Mesendoderm (in vitro differentiated cells): ENCODE measurements around the gene CHMP4A. TPM values are rescaled to one million over a fixed set of nuclear protein-coding genes. Genes with fewer than 3 reads are reported as not detected.

Experiments used
- DNase-seq: peaks from one replicate; pipeline ENCODE4 v3.0.0; 2013
- H2AK5ac ChIP-seq: 2 replicates; pipeline ENCODE4 v1.6.1; 2013; ENCODE audit warnings: low read length, inconsistent platforms
- H2BK120ac ChIP-seq: 2 replicates; pipeline ENCODE4 v1.6.1; 2013; ENCODE audit warnings: low read depth, mild to moderate bottlenecking, low read length, moderate library complexity, mixed read lengths
- H2BK15ac ChIP-seq: replicated peaks from 2 replicates; pipeline ENCODE4 v1.6.1; 2013; ENCODE audit warnings: low read depth, mild to moderate bottlenecking, moderate library complexity
- H2BK5ac ChIP-seq: 2 replicates; pipeline ENCODE4 v1.6.1; 2013; ENCODE audit warnings: low read length, inconsistent platforms
- H3K18ac ChIP-seq: 2 replicates; pipeline ENCODE4 v1.6.1; 2013; ENCODE audit warnings: mild to moderate bottlenecking, low read length, mixed read lengths
- H3K23ac ChIP-seq: one replicate; pipeline ENCODE4 v1.6.1; 2013; ENCODE audit warnings: low read length
- H3K27ac ChIP-seq: 2 replicates; pipeline ENCODE4 v1.5.1; 2013; ENCODE audit warnings: low read depth, mild to moderate bottlenecking, inconsistent platforms, low read length, moderate library complexity
- H3K27me3 ChIP-seq: 2 replicates; pipeline ENCODE4 v1.6.1; 2013; ENCODE audit warnings: low read length, control low read depth, mild to moderate bottlenecking, inconsistent platforms; ENCODE audit not compliant: insufficient read depth, poor library complexity
- H3K36me3 ChIP-seq: 2 replicates; pipeline ENCODE4 v1.6.1; 2013; ENCODE audit warnings: low read length, inconsistent platforms; ENCODE audit not compliant: control insufficient read depth, insufficient read depth
- H3K4ac ChIP-seq: one replicate; pipeline ENCODE4 v1.6.1; 2013; ENCODE audit warnings: low read depth, mild to moderate bottlenecking, low read length, moderate library complexity
- H3K4me1 ChIP-seq: 2 replicates; pipeline ENCODE4 v1.6.1; 2013; ENCODE audit warnings: low read depth, low read length, inconsistent platforms; ENCODE audit not compliant: control insufficient read depth
- H3K4me2 ChIP-seq: 2 replicates; pipeline ENCODE4 v1.6.1; 2013; ENCODE audit warnings: low read length
- H3K4me3 ChIP-seq: 2 replicates; pipeline ENCODE4 v1.5.1; 2013; ENCODE audit warnings: mild to moderate bottlenecking, low read length
- H3K56ac ChIP-seq: one replicate; pipeline ENCODE4 v1.6.1; 2013; ENCODE audit warnings: low read length
- H3K79me1 ChIP-seq: 2 replicates; pipeline ENCODE4 v1.6.1; 2013; ENCODE audit warnings: low read length, inconsistent platforms
- H3K79me2 ChIP-seq: 2 replicates; pipeline ENCODE4 v1.6.1; 2013; ENCODE audit warnings: mild to moderate bottlenecking, low read length; ENCODE audit not compliant: control insufficient read depth, insufficient read depth
- H3K9ac ChIP-seq: 2 replicates; pipeline ENCODE4 v1.6.1; 2013; ENCODE audit warnings: low read length, inconsistent platforms
- H4K5ac ChIP-seq: one replicate; pipeline ENCODE4 v1.6.1; 2013; ENCODE audit warnings: low read length
- H4K8ac ChIP-seq: one replicate; pipeline ENCODE4 v1.6.1; 2013; ENCODE audit warnings: low read depth, mild to moderate bottlenecking, control low read depth, low read length, moderate library complexity
- WGBS: extraction: QIAGEN DNeasy Blood & Tissue Kit; methylation state at CpG from one replicate; pipeline ENCODE4 v1.1.7; 2013; ENCODE audit warnings: low lambda C conversion rate, missing lambda C conversion rate; ENCODE audit not compliant: insufficient coverage; ENCODE audit errors: extremely low coverage; 5-methylcytosine and 5-hydroxymethylcytosine counted together
- polyA plus RNA-seq, 2 experiments: library from polyadenylated mRNA; stranded (reverse); fragments of 200-250 nt; gene quantifications; one replicate each; pipeline ENCODE4 v1.2.3, GENCODE V29; 2013

The CHMP4A gene, protein sequence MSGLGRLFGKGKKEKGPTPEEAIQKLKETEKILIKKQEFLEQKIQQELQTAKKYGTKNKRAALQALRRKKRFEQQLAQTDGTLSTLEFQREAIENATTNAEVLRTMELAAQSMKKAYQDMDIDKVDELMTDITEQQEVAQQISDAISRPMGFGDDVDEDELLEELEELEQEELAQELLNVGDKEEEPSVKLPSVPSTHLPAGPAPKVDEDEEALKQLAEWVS
- 33.5 TPM for polyA plus RNA-seq (2013, experiment 1 of 2)
- polyA plus RNA-seq (2013, experiment 2 of 2): 32.5 TPM

DNA sequence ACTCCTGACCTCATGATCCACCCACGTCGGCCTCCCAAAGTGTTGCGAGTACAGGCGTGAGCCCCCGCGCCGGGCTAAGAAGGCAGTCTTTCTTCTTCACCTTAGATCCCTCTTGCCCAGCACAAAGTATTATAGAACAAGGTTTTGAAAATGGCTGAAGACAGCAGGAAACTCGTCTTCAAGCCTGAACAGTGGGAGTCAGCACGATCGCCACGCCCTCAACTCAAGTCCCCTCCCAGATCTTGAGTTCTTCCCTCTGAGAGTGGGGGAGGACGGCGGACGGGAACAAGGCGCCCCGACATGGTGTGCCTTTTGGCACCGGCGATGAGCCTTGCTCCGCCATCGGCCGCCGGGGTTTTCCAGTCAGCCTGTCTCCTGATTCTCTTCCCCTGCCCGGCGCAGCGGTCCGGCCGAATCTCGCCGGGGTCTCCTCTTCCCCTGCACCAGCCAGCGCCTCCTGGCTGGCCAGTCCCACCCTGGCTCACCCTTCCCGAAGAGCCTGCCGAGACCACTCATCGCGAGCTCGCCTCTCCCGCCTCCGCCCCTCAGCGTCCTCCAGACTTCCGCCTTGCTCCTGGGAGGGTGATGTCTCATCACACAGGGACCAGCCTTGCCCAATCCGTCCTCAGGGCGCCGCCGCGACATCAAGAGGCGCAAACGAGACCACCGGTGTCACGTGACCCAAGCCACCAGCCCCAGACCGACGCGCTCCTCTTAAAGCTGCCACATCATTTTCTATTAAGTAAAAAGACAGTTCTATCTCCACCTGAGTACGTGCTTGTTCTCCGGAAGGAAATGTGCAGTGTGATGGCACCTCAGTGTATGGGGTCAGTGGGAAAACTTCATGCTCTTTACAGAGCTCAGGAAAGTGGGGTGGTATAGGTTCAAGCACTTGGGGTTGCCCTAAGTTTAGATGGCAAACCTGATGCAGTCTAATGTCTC, at the start of gene CHMP4A:
TSS of gene CHMP4A (minus strand) at position 565 of the 942 bp plus-strand sequence. CDS start at position 516, 49 bp downstream.
- Histone ChIP-seq H3K4me3 (peak within 1 kb of the TSS; percentile 57), H3K27me3 (no peaks in the 10 kb centered on the region), H3K27ac (peak within 1 kb of the TSS; percentile 98), H3K4me2 (peak within 1 kb of the TSS; percentile 86), H3K79me2 (no peaks in the 10 kb centered on the region), H2BK15ac (no peak within 1 kb of the TSS), H3K4ac (peak within 1 kb of the TSS; percentile 85), H4K5ac (peak within 1 kb of the TSS; percentile 78), H2BK120ac (no peak within 1 kb of the TSS), H3K36me3 (peaks cover 4% of the 10 kb centered on the region), H2BK5ac (peak within 1 kb of the TSS; percentile 26), H3K18ac (peak within 1 kb of the TSS; percentile 82), H3K9ac (peak within 1 kb of the TSS; percentile 88), H4K8ac (peak within 1 kb of the TSS; percentile 77), H3K23ac (no peak within 1 kb of the TSS), H3K56ac (peak within 1 kb of the TSS; percentile 84), H3K4me1 (peaks cover 4% of the 10 kb centered on the region), H2AK5ac (peak within 1 kb of the TSS; percentile 14), H3K79me1 (no peaks in the 10 kb centered on the region)
- no CpG with 5 or more reads among the region's 53 CpGs for WGBS
- DNase-seq: peak; percentile 100

DNA sequence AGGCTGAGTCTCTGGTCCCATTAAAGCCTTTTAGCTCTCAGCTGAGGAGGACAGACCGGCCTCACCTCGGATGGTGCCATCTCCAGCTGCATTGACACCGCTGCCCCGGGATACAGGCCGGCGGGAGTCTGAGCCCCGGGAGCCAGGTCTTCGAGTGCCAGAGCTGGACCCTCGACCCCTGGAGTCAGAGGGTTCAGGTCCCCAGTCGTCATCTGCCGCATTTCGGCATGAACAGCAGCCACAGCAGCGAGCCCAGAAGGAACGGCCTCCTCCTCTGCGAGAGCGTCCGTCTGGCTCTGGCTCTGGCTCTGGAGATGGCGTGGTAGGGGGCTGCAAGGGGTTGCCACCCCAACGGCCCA, 48.7 kb upstream of the CHMP4A start:
- H2BK120ac ChIP-seq: no peak overlapping the region
- H2BK15ac ChIP-seq: no peak overlapping the region
- DNase-seq: no peak
- no peak overlapping the region for H3K4ac ChIP-seq
- no peak overlapping the region for H4K8ac ChIP-seq
- no peak overlapping the region for H3K27ac ChIP-seq
- no peak overlapping the region for H4K5ac ChIP-seq
- no peak overlapping the region for H3K56ac ChIP-seq
- WGBS: no CpG with 5 or more reads among the region's 19 CpGs
- H3K79me1 ChIP-seq: no peaks in the 10 kb centered on the region
- no peak overlapping the region for H3K23ac ChIP-seq
- no peak overlapping the region for H2BK5ac ChIP-seq
- H3K4me1 ChIP-seq: no peaks in the 10 kb centered on the region
- H3K36me3 ChIP-seq: no peaks in the 10 kb centered on the region
- H3K18ac ChIP-seq: no peak overlapping the region
- H3K27me3 ChIP-seq: no peaks in the 10 kb centered on the region
- H3K4me3 ChIP-seq: no peak overlapping the region
- no peaks in the 10 kb centered on the region for H3K79me2 ChIP-seq
- no peak overlapping the region for H3K9ac ChIP-seq
- H2AK5ac ChIP-seq: no peak overlapping the region
- H3K4me2 ChIP-seq: no peak overlapping the region

DNA sequence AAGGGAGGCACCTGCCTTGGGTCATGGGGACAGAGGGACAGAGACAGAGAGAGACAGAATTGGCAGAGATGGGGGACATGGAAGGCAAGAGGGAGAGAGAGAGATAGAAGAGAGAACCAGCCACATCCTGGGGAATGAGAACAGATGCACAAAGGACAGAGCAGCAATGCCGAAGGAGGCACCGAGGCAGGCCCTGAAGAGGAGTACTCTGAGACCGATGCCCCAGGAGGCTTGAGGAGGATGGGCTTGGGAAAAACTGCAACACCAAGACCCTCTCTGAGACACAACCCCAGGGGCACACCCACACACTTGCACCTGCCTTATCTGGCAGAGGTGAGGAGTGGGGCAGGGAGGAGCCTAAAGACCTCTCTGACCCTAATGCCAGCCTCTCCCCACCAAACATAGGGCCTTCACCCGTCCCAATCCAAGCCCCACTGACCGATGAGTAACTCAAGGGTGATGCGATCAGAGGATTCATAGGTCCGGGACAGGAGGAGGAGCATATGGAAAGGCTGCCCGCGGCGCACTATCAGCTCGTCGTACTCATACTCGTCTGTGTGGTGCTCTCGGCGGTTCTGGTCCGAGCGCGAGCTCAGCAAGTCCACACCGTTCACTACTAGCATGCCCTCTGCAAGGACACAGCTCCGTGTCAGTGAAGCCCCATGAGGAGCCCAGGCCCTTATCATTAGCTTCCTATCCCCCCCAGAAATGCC, 48.1 kb upstream of the CHMP4A start:
- H2BK5ac ChIP-seq: no peak overlapping the region
- H3K27ac ChIP-seq: no peak overlapping the region
- no peak overlapping the region for H4K8ac ChIP-seq
- no peak overlapping the region for H3K4me2 ChIP-seq
- no peak for DNase-seq
- no CpG with 5 or more reads among the region's 20 CpGs for WGBS
- H2BK15ac ChIP-seq: no peak overlapping the region
- no peak overlapping the region for H2AK5ac ChIP-seq
- H3K4me1 ChIP-seq: no peaks in the 10 kb centered on the region
- H2BK120ac ChIP-seq: no peak overlapping the region
- H3K27me3 ChIP-seq: no peaks in the 10 kb centered on the region
- H3K9ac ChIP-seq: no peak overlapping the region
- no peak overlapping the region for H3K4me3 ChIP-seq
- no peak overlapping the region for H3K4ac ChIP-seq
- no peak overlapping the region for H4K5ac ChIP-seq
- H3K79me2 ChIP-seq: no peaks in the 10 kb centered on the region
- H3K79me1 ChIP-seq: no peaks in the 10 kb centered on the region
- no peak overlapping the region for H3K18ac ChIP-seq
- H3K23ac ChIP-seq: no peak overlapping the region
- H3K36me3 ChIP-seq: no peaks in the 10 kb centered on the region
- no peak overlapping the region for H3K56ac ChIP-seq

DNA sequence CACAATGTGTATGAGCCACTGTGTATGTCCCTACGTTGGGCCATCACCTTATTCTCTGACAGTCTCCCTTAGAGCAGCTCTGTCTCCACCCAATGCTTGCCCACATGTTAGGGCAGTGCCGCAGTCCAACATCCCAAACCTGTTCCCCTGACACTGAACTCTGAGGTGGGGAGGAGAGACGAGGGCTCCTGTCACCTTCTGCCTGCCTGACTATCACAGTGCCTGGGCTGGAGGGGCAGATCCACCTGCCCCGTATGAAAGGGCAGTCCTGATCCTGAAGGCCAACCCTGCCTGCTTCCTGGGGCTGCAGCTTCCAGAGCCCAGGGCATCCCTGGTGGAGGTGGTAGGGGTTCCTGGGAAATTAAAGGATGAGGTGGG, 47.5 kb upstream of the CHMP4A start:
- Histone ChIP-seq H3K79me1 (no peaks in the 10 kb centered on the region), H3K27ac (no peak overlapping the region), H3K4ac (no peak overlapping the region), H4K8ac (no peak overlapping the region), H3K36me3 (no peaks in the 10 kb centered on the region), H3K79me2 (no peaks in the 10 kb centered on the region), H2BK5ac (no peak overlapping the region), H3K23ac (no peak overlapping the region), H2AK5ac (no peak overlapping the region), H3K9ac (no peak overlapping the region), H3K4me3 (no peak overlapping the region), H3K18ac (no peak overlapping the region), H2BK120ac (no peak overlapping the region), H3K4me1 (no peaks in the 10 kb centered on the region), H3K4me2 (no peak overlapping the region), H4K5ac (no peak overlapping the region), H2BK15ac (no peak overlapping the region), H3K56ac (no peak overlapping the region), H3K27me3 (no peaks in the 10 kb centered on the region)
- no peak for DNase-seq
- WGBS: no CpG with 5 or more reads among the region's 4 CpGs

DNA sequence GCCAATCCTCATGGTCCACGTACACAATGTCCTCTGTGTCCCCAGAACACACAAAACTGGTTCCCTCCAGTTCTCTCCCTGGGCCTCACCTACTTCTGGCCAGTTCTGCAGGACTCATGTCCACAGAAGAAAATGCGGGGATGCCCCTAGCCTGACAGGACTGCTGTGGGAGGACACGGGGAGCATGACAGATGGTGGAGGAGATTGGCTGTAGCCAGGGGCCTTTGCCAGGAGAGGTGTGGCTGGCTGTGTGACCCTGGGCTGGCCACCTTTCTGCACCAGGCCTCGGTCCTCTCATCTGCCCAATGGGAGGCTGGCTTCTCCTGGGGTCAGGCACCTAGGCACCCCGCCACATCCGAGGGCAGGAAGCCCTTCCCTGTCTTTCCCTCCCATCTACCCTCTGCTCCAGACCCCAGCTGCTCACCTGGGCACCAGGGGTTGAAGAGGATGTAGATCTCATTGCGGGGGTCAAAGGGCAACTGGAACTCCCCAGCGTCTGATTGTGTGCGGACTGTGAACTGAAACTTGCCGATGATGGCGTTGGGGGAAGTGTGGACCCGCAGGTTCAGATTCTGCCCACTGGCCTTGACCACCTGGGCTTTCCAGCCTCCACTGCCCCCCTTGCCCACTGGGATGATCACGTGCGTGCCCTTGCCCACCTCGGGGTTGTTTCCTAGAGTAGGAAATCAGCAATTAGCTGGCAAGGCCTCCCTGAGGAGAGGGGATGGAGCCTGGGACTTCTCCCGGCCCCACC, 46.9 kb upstream of the CHMP4A start:
- H4K5ac ChIP-seq: no peak overlapping the region
- no peak overlapping the region for H3K27ac ChIP-seq
- H3K9ac ChIP-seq: no peak overlapping the region
- no peaks in the 10 kb centered on the region for H3K79me1 ChIP-seq
- H3K56ac ChIP-seq: no peak overlapping the region
- no peak overlapping the region for H3K23ac ChIP-seq
- no peak overlapping the region for H2BK15ac ChIP-seq
- H3K4me2 ChIP-seq: no peak overlapping the region
- no peaks in the 10 kb centered on the region for H3K36me3 ChIP-seq
- H3K27me3 ChIP-seq: no peaks in the 10 kb centered on the region
- no peak overlapping the region for H2BK5ac ChIP-seq
- H3K79me2 ChIP-seq: no peaks in the 10 kb centered on the region
- H2AK5ac ChIP-seq: no peak overlapping the region
- WGBS: no CpG with 5 or more reads among the region's 16 CpGs
- no peak for DNase-seq
- H4K8ac ChIP-seq: no peak overlapping the region
- H3K4ac ChIP-seq: no peak overlapping the region
- H2BK120ac ChIP-seq: no peak overlapping the region
- H3K4me3 ChIP-seq: no peak overlapping the region
- H3K18ac ChIP-seq: no peak overlapping the region
- H3K4me1 ChIP-seq: no peaks in the 10 kb centered on the region
